GM18951 (cell line): Measurements from ENCODE around the gene TMEM139.

Experiments
- POLR2A ChIP-seq: IDR thresholded peaks from 4 replicates; pipeline ENCODE4 v1.6.1; 2011; ENCODE audit warnings: mild to moderate bottlenecking; ENCODE audit not compliant: insufficient read length, insufficient read depth; ENCODE audit errors: extremely low read depth
- in situ Hi-C: fragments of 300-500 bp; cut with MboI; formaldehyde crosslinking; loops from one replicate; pipeline ENCODE4 v1.12.0; 2022; ENCODE audit warnings: low sequenced_read_pairs, mixed read lengths, inconsistent platforms; ENCODE audit not compliant: unreplicated experiment

TMEM139 gene

DNA sequence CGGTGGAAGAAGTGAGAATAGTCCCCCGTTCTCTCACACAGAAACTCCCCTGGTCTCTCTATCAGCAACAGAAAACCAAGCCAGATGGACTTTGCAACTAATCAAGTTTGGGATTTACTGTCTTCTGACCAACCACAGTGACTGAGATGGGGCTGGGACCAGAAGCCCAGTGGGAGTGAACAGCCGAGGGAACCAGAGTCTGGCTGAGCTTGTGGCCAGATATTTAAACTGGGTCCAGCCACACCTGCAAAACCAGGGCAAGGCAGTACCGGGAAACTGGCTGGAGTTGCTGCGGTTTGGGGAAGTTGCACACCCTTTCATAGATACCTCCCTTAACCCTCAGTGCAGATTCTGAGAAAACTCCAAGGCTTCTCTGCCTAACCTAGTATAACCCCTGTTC is 15.5 kb upstream of the TMEM139 start:
- in situ Hi-C loops, result no loop called here
- TF ChIP-seq POLR2A, result no peak

DNA sequence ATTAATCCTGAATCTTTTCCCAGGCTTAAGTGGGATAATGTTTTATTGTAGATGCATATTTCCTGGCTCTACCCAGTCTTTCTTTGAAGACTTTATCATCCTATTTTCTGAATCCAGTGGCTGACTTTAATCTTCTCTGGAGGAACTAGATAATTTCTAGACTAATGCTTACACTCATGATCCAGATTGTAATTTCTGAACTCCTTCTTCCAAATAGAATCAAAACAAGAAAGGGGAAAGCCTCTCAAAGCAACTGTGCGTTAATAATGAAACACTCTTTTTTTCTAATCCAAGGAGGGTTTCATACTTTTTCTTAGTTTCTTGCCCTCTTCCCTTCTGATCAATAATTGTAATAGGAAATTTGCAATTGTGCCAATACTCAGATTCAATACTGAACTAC is 13.5 kb upstream of the TMEM139 start:
- TF ChIP-seq POLR2A, result no peak
- in situ Hi-C loops, result no loop called here

DNA sequence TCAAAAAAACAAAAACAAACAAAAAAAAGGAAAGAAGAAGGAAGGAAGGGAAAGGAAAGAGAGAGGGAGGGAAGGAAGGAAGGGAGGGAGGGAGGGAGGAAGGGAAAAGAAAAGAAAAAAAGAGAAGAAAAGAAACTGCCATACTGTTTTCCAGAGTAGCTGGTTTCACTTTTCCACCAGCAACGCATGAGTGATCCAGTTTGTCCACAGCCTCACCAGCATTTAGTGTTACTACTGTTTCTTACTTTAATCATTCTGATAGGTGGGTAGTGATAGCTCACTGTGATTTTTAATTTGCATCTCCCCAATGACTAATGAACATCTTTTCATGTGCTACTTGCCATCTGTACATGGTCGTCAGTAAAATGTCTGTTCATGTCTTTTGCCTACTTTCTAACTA is 11.9 kb upstream of the TMEM139 start:
- TF ChIP-seq POLR2A, result no peak
- in situ Hi-C loops, result no loop called here

DNA sequence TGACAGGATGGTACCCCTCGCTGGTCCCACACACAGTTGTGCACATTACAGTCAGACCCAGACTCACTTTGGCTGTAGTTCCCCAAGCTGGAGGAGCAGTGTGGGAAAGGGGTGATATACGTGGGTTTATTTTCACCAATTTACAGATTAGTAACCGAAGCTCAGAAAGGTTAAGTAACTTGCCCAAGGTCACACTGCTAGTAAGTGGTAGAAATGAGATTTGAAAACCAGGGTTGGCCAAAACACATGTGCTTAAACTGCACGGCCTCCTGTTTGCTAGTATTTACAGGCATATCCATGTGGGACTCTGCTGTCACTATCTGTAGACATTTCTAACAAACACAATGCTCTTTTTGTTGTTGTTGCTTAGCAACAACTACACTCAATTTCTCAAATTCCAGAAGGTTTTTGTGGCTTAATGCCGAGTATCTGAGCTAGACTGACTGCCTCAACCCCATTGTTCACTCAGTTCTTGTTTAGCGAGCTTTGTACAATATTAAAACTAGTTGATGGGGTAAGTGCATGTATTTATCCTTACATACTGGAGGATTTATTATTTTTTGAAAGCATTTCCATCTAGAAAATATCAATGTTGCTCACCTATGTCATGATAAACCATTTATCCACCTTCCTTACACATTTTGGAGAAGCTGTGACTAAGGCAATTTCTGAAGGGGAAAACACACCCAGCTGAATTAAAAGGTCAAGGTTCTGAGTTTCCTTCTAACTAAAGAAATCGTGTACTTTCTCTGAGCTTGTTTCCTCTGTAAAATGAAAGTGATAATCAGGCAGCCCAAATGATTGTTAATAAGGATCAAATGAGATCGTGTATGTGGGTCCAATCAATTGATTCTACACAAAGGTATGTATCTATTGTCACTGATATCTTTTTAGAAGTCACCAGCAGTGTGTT is 5.3 kb upstream of the TMEM139 start:
- in situ Hi-C loops, result no loop called here
- TF ChIP-seq POLR2A, result no peak

DNA sequence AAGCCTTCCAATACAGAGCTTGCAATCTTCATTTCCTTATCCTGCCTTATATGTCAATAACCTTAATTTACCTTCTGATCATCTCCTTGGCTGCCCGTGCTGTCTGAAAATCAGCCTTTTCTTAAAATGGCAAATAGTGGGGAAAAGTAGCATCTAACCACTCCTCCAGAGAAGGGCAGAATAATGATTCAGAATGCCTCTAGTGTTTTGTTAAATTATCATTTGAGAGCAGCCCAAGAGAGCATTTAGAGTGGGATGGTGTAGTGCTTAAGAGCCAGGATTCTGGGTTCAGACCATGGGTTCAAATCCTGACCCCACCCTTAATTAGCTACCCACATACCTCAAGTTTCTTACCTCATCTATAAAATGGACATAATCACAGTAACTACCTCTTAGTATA is 4.6 kb upstream of the TMEM139 start:
- in situ Hi-C loops, result no loop called here

DNA sequence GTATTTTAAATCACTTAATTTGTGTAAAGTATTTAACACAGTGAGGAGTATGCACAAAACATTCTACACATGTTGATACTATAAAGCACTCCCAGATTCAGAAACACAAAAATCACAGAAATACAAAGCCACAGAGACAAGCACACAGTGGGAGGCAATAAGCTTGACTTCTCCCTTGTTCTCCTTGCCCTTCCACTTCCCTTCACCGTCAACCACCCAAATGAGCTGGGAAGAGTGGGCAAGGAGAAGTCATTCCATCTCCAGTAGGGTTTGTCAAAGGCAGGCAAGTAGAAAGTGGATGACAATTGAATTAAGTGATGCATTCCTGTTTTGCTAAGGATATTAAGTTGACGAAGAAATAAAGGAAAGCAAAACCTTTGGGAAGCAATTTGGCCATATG is 4.2 kb upstream of the TMEM139 start:
- in situ Hi-C loops, result no loop called here
- TF ChIP-seq POLR2A, result no peak

More for the DNA sequence above, 4.6 kb upstream of the TMEM139 start:
- TF ChIP-seq POLR2A, result no peak

DNA sequence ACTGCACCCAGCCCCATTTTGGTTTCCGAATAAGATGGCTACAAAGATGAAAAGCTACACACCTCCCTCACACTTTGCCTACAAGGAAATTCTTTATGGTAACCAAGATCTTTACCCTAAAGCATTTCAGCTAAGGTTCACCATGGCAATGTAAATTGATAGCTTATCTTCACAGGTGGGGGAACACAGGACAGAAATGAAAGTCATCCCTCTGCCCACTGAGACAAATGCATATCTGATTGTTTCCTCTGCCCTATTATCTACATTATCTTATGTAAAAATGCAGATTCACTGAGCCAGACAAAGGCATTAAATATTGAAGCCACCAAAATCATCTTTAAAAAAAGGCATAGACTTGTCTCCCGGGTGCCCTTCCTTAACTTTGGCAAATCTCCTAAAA is 3.2 kb upstream of the TMEM139 start:
- in situ Hi-C loops, result no loop called here
- TF ChIP-seq POLR2A, result no peak

DNA sequence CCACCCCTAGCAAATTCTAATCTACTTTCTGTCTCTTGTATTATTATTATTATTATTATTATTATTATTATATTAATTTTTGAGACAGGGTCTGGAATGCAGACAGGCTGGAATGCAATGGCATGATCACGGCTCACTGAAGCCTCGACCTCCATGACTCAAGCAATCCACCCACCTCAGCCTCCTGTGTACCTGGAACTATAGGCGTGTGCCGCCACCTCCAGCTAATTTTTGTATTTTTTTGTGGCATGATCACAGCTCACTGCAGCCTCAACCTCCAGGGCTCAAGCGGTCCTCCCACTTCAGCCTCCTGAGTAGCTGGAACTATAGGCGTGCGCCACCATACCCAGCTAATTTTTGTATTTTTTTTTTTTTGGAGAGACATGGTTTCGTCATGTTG is 2.6 kb upstream of the TMEM139 start:
- in situ Hi-C loops, result no loop called here
- no peak for TF ChIP-seq POLR2A

DNA sequence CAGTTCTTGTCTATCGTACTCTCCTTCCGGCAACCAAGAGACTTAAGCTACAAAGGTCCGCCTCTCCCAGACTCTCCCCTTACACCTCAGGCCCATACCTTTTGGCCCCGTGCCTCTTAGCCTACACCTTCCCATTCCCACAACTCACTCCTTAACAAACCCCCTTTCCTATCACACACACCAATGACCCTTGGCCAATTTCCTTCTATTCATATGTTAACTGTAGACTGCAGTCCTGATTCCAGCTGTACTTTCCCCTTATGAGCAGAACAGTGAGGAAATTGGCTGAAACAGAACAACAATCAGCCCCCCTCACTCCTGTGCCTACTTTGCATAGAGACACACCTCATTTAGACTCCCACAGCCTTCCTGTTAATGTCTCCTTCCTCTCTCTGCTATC is 1.4 kb upstream of the TMEM139 start:
- in situ Hi-C loops, result no loop called here
- TF ChIP-seq POLR2A, result no peak

DNA sequence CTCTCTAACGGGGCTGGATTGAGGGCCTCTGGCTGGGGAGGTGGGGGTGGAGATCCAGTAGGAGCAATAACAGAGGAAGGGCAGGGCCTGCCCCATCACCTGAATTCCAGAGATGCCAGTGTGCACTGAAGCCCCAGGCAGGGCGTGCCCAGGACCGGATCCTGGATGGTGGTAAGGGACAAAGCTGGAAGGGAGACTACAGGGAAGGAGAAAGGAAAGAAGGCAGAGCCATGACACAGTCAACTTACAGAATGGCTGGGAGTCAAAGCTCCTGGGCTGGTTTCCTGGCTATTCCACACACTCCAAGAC is 666 bp downstream of the TMEM139 start:
- no peak for TF ChIP-seq POLR2A
- in situ Hi-C loops, result no loop called here

DNA sequence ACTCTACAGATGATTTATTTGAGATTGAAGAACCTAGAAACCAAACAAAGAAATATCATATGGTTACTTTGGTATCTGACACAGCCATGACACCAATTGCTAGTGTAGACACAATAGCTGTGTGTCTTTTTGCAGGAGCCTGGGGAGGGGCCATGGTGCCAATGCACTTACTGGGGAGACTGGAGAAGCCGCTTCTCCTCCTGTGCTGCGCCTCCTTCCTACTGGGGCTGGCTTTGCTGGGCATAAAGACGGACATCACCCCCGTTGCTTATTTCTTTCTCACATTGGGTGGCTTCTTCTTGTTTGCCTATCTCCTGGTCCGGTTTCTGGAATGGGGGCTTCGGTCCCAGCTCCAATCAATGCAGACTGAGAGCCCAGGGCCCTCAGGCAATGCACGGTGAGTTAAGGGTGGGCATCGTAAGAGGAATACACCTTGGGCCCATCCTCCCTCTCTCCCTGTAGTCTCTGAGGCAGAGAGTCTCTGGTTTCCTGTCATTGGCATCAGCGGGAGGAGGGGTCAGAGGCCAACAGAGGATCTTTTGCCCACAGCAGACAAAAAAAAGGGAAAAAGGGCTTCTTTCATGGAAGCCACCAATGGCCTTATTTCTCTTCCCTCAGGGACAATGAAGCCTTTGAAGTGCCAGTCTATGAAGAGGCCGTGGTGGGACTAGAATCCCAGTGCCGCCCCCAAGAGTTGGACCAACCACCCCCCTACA is 1.2 kb downstream of the TMEM139 start:
- TF ChIP-seq POLR2A, result no peak
- in situ Hi-C loops, result no loop called here

DNA sequence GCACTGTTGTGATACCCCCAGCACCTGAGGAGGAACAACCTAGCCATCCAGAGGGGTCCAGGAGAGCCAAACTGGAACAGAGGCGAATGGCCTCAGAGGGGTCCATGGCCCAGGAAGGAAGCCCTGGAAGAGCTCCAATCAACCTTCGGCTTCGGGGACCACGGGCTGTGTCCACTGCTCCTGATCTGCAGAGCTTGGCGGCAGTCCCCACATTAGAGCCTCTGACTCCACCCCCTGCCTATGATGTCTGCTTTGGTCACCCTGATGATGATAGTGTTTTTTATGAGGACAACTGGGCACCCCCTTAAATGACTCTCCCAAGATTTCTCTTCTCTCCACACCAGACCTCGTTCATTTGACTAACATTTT is 1.7 kb downstream of the TMEM139 start:
- in situ Hi-C loops, result no loop called here
- no peak for TF ChIP-seq POLR2A

DNA sequence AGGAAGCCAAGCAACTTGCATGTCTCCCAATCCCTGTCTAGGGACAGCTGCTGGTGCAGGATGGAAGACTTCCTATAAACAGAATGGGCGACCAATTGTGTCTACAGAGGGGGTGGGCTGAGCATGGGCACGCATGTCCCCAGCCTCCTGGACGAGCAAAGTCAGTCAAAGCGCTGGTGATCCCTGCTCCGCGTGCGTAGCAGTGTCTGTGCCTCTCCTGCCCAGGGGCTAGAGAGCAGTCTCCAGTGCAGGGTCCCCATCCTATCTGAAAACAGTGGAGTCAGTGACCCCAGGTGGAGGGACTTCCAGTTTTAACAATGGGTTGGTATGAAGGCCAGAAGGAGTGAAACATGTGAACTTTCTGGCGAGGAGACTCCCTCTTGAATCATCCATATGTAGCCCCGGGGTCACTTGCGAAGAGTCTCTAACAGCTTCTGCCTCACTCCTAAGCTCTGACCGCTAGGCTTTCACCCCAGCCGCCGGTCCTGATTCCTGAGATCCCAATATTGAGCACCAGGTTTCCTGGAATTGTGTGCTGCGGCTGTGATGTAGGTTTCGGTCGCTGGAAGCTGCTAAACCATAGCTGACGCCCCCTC is 2.7 kb downstream of the TMEM139 start:
- TF ChIP-seq POLR2A, result no peak
- in situ Hi-C loops, result no loop called here

DNA sequence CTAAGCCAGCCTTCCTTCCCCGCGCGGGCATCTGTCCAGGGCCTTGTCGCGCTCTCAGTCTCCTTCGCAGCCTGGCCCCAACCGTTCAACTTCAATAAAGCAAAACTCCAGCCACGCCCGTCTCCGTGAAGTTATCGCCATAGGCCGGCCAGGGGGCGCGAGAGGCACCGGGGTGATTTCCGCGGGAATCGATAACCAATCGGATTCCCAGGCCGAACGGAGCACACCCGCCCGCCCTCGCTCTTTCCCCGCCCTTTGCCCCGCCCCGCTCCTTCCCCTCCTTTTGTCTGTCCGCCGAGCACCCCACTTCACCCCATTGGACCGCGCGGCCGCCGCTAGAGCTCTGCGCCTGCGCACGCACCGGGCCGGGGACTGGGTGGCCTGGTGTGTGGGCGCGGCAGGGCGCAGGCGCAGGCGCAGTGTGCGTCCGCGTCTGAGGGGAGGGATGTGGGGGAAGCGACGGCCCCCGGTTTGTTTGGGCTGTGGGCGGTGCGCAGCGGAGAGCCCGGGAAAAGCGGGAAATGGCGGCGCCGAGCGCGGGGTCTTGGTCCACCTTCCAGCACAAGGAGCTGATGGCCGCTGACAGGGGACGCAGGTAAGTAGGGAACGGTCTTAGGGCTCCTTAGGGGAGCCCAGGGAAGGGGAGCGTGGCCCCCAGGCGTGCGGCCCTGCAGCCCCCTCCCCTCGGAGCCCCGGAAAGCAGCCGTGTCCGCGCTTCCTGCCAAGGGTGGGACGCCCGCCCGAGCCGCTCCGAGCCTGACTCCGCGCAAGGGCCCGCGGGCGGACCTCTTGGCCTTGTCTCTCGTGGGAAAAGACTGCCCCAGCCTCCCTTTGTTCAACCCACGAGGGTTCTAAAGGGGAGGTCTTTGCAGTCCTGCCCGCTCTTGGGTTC is 3.4 kb downstream of the TMEM139 start, which contains the start of gene CASP2:
Gene CASP2, plus strand, starts transcription at position 417 of the 892 bp plus-strand sequence. Its CDS starts 105 bp downstream, at position 522.
- in situ Hi-C loops, result no loop called here

More for the DNA sequence above, 3.4 kb downstream of the TMEM139 start, which contains the start of gene CASP2:
- TF ChIP-seq POLR2A, result peak; percentile 89
